Spinal cord (tissue), 10 donors: Measurements from ENCODE around the gene VMP1. TPM values are rescaled to one million over a fixed set of nuclear protein-coding genes. Genes with fewer than 3 reads are reported as not detected.
"Not testable (repeated sequence)": the region's sequence is repeated elsewhere in the genome, so short reads cannot be mapped to it uniquely, and the experiment has no call there.

Experiments used
- DNase-seq, 6 donors: peaks; one replicate each; pipeline versions ENCODE4 v3.0.0 to v3.0.0-alpha.2; 2013 to 2015; ENCODE audit warnings: low spot score in 6 of 6, low read depth in 4 of 6
- H3K27ac ChIP-seq: one replicate; pipeline ENCODE4 v1.5.1; 2013; ENCODE audit warnings: low read depth, low read length, control low read depth
- H3K27me3 ChIP-seq: one replicate; pipeline ENCODE4 v1.6.1; 2013; ENCODE audit warnings: low read length; ENCODE audit not compliant: control insufficient read depth, insufficient read depth
- H3K36me3 ChIP-seq: one replicate; pipeline ENCODE4 v1.6.1; 2013; ENCODE audit warnings: low read length; ENCODE audit not compliant: control insufficient read depth, insufficient read depth
- H3K4me1 ChIP-seq: one replicate; pipeline ENCODE4 v1.6.1; 2013; ENCODE audit warnings: low read length; ENCODE audit not compliant: control insufficient read depth, insufficient read depth
- H3K4me3 ChIP-seq: one replicate; pipeline ENCODE4 v1.5.1; 2013; ENCODE audit warnings: low read depth, low read length, control low read depth
- H3K9me3 ChIP-seq: one replicate; pipeline ENCODE4 v1.6.1; 2013; ENCODE audit warnings: low read length; ENCODE audit not compliant: control insufficient read depth, insufficient read depth
- WGBS: methylation state at CpG from one replicate; pipeline ENCODE4 v1.1.5; 2013; ENCODE audit warnings: missing lambda C conversion rate; ENCODE audit not compliant: insufficient coverage; 5-methylcytosine and 5-hydroxymethylcytosine counted together
- polyA plus RNA-seq, 2 donors: library from polyadenylated mRNA; unstranded; fragments of 120-200 nt; gene quantifications; one replicate each; pipeline ENCODE4 v1.2.1, GENCODE V29; 2013; ENCODE audit not compliant: insufficient read length in 2 of 2
- total RNA-seq, 2 donors: library from RNA; depleted of rRNA in 1 of 2; stranded (reverse); fragments of 120-200 nt in 1 of 2; fragments of >200 nt in 1 of 2; gene quantifications; one replicate each; pipeline versions ENCODE4 v1.2.3 to v1.2.4, GENCODE V29; 2013 to 2014
- donor health status: healthy.

VMP1 gene
- total and polyA plus RNA-seq, 4 donors = 89.4 to 227 (median 95.9) TPM

DNA sequence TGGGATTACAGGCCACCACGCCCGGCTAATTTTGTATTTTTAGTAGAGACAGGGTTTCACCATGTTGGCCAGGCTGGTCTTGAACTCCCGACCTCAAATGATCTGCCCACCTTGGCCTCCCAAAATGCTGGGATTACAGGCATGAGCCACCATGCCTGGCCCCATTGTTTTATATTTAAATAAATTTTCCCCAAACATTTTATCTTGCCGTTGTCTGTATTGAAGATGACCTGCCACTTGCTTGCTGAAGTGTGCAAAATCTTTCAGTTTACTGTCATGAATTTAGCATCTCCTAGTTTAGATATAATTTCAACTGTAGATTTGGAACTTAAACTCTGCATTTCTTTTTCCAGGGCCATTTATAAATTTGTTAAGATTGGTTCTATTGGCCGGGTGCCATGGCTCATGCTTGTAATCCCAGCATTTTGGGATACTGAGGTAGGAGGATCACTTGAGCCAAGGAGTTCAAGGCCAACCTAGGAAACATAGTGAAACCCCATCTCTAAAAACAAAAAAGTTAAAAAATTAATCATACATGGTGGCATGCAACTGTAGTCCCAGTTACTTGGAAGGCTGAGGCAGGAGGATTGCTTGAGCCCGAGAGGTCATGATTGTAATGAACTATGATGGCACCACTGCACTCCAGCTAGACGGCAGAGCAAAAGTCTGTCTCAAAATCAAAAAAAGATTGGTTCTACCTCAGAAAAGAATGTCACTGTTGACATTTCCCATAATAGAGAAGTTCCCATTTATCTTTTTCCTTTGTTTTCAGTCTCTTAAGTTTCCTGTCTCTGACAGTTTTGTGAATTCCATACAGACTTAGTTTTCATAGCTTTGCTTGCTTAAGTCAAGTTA lies 84.4 kb downstream of the VMP1 start:
- Histone ChIP-seq H3K27ac (no peak overlapping the region), H3K27me3 (no peaks in the 10 kb centered on the region), H3K9me3 (no peaks in the 10 kb centered on the region), H3K4me1 (no peaks in the 10 kb centered on the region), H3K36me3 (peaks cover 2% of the 10 kb centered on the region), H3K4me3 (no peak overlapping the region)
- WGBS = 40% methylated on average over 1 of the region's 7 CpGs
- DNase-seq = no peak

DNA sequence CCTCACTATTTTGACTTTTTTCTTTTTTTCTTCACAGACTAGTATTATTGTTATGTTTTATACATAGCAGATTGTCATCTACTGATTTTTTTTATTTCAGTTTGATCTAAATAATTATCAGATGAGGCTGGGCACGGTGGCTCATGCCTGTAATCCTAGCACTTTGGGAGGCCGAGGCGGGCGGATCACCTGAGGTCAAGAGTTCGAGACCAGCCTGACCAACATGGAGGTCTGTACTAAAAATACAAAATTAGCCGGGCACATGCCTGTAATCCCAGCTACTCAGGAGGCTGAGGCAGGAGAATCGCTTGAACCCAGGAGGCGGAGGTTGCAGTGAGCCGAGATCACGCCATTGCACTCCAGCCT lies 85.0 kb downstream of the VMP1 start:
- not testable (repeated sequence) for H3K4me1 ChIP-seq, H3K36me3 ChIP-seq, H3K9me3 ChIP-seq, H3K27ac ChIP-seq, H3K27me3 ChIP-seq, H3K4me3 ChIP-seq, DNase-seq
- WGBS = 97% methylated on average over 6 of the region's 10 CpGs

GRCh38 chr17:59793205-59793604 lies 85.8 kb downstream of the VMP1 start:
- H3K9me3 ChIP-seq = no peaks in the 10 kb centered on the region
- H3K27ac ChIP-seq = no peak overlapping the region
- no CpG with 5 or more reads among the region's 6 CpGs for WGBS
- peaks cover 2% of the 10 kb centered on the region for H3K36me3 ChIP-seq
- DNase-seq = no peak
- no peaks in the 10 kb centered on the region for H3K27me3 ChIP-seq
- no peaks in the 10 kb centered on the region for H3K4me1 ChIP-seq
- H3K4me3 ChIP-seq = no peak overlapping the region

DNA sequence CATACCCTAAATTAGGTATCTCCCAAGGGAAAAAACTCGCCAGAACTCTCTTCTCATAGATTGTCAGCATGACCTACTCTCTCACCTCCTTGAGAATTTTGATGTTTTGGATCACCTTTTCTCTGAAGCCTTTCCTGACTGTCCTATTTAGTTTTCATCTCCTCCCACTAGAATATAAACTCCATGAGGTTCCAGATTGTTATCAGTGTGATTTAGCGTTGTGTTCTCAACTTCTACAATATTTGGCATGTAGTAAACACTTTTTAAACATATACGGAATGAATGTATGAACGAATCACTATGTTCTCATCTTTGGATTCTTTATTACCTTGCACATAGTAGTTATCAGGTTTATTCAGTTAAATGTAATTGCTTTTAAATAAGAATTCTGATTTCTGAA lies 88.7 kb downstream of the VMP1 start:
- Histone ChIP-seq H3K27me3 (no peaks in the 10 kb centered on the region), H3K27ac (no peak overlapping the region), H3K4me1 (no peaks in the 10 kb centered on the region), H3K9me3 (no peaks in the 10 kb centered on the region), H3K36me3 (peaks cover 2% of the 10 kb centered on the region), H3K4me3 (no peak overlapping the region)
- no peak for DNase-seq
- WGBS = 88% methylated on average over 1 of the region's 4 CpGs

DNA sequence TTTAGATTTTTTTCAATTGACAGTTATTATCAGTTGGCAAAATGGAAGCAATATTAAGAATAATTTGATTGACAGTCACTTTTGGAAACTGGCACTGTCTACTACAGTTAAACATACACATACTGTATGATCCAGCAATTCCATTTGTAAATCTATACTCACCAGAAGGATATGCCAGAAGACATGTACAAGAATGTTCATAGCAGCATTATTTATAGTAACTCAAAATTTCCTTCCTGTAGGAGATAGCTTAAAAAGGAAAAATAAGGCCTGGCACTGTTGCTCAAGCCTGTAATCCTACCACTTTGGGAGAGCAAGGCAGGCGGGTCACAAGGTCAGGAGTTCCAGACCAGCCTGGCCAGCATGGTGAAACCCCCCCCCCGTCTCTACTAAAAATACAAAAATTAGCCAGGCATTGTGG lies 89.3 kb downstream of the VMP1 start:
- Histone ChIP-seq H3K4me1 (no peaks in the 10 kb centered on the region), H3K4me3 (no peak overlapping the region), H3K27me3 (no peaks in the 10 kb centered on the region), H3K36me3 (peaks cover 2% of the 10 kb centered on the region), H3K9me3 (no peaks in the 10 kb centered on the region), H3K27ac (no peak overlapping the region)
- WGBS = 100% methylated on average over 1 of the region's 2 CpGs
- peak in 1 of 6 donors; percentile 51 for DNase-seq

- whole genome bisulfite sequencing = no CpG with 5 or more reads among the region's 4 CpGs
- H3K27ac ChIP-seq = no peak overlapping the region
- peaks cover 2% of the 10 kb centered on the region for H3K36me3 ChIP-seq
- H3K9me3 ChIP-seq = no peaks in the 10 kb centered on the region
- no peak overlapping the region for H3K4me3 ChIP-seq
- H3K4me1 ChIP-seq = no peaks in the 10 kb centered on the region
- no peaks in the 10 kb centered on the region for H3K27me3 ChIP-seq
- no peak for DNase-seq
Measured at GRCh38 chr17:59798111-59798510, 90.7 kb downstream of the VMP1 start.

DNA sequence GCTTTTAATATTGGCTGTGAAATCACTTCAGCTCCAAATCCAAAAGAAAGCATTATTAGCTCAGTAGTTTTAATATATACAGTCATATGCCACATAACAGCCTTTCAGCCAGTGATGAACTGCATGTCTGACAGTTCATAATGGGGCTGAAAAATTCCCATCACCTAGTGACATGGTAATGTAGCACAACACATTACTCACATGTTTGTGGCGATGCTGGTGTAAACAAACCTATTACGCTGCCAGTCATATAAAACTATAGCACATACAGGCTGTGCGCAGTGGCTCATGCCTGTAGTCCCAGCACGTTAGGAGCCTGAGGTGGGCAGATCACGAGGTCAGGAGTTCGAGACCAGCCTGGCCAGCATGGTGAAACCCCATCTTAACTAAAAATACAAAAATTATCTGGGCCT lies 93.1 kb downstream of the VMP1 start:
- 100% methylated on average over 3 of the region's 6 CpGs for WGBS
- Histone ChIP-seq H3K27ac (no peak overlapping the region), H3K27me3 (no peaks in the 10 kb centered on the region), H3K4me1 (no peaks in the 10 kb centered on the region), H3K36me3 (no peaks in the 10 kb centered on the region), H3K9me3 (no peaks in the 10 kb centered on the region), H3K4me3 (no peak overlapping the region)
- peak in 2 of 6 donors; percentile 33 to 72 for DNase-seq

- Histone ChIP-seq H3K27me3 (no peaks in the 10 kb centered on the region), H3K9me3 (no peaks in the 10 kb centered on the region), H3K36me3 (no peaks in the 10 kb centered on the region), H3K4me1 (no peaks in the 10 kb centered on the region), H3K4me3 (no peak overlapping the region), H3K27ac (no peak overlapping the region)
- DNase-seq = no peak
- WGBS = no CpG with 5 or more reads among the region's 5 CpGs
Measured at GRCh38 chr17:59802160-59802559, 94.7 kb downstream of the VMP1 start.

DNA sequence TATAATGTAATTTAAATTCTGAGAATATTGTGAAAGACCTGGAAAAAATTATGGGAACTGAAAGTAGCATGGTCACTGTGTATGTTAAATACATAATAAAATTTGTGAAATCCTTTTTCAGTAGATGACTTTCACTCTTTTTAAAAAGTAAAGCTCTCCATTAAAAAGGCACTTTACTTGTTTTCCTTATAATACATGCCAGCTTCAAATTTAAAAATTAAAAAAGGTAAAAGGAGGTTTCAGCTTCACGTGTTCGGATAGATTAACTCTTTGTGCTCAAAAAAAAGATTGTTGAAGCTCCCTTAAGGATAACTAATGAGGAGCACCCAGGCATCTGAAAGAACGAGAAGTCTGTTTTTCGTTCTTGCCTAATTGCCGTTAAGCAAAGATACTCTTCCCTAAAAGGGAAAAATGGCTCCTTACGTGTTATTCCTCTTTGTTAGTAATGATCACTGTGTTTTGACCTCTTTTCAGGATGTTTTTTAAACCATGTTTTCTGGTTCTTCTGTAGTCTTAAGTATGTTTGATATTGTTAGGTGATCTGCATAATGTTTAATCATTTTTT lies 97.5 kb downstream of the VMP1 start:
- no peak for DNase-seq
- no peaks in the 10 kb centered on the region for H3K4me1 ChIP-seq
- no peaks in the 10 kb centered on the region for H3K9me3 ChIP-seq
- no peak overlapping the region for H3K4me3 ChIP-seq
- H3K27ac ChIP-seq = no peak overlapping the region
- WGBS = 60% methylated on average over 1 of the region's 6 CpGs
- peaks cover under 1% of the 10 kb centered on the region for H3K36me3 ChIP-seq
- no peaks in the 10 kb centered on the region for H3K27me3 ChIP-seq

- H3K4me1 ChIP-seq, H3K9me3 ChIP-seq, H3K4me3 ChIP-seq, H3K27me3 ChIP-seq, H3K36me3 ChIP-seq, DNase-seq, H3K27ac ChIP-seq: not testable (repeated sequence)
- WGBS = no CpG with 5 or more reads among the region's 6 CpGs
Measured at GRCh38 chr17:59806322-59806721, 98.9 kb downstream of the VMP1 start.
